ENCODE measurements around the gene RGS3.

DNA sequence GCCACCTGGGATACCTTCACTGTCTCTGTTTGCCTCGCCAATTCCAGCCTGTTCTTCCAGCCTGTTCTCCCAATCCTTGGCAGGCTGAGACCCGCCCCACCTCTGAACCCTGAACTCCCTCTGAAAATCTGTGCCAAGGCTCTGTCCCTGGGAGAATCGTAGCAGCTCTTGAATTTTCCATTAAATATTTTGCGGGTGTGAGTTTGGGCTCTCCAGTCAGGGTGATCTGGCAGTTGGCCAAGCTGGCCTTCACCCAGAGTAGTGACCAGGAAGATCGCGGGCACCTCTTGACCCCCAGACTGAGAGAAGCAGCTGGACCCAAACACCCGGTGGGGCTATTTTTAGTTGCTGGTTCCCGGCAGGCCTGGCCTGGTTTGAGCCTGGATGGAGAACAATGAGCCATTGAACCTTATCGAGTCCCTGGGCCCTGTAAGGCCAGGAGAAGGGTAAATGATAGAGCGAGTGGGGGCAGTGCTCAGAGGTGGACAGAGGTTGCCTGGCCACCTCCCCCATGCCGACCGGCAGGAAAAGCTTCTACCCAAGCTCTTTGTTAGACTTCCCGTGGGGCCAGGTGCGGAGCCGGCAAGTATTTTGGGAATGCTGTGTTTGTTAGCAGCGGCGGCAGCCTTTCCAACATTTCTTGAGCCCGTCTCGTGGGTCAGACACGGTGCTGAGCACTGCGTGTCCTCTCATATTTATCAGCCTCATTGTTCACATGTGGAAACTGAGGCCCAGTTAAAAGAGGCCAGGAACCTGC, 146.2 kb downstream of the RGS3 start:
- TF ChIP-seq, protein P1, sequence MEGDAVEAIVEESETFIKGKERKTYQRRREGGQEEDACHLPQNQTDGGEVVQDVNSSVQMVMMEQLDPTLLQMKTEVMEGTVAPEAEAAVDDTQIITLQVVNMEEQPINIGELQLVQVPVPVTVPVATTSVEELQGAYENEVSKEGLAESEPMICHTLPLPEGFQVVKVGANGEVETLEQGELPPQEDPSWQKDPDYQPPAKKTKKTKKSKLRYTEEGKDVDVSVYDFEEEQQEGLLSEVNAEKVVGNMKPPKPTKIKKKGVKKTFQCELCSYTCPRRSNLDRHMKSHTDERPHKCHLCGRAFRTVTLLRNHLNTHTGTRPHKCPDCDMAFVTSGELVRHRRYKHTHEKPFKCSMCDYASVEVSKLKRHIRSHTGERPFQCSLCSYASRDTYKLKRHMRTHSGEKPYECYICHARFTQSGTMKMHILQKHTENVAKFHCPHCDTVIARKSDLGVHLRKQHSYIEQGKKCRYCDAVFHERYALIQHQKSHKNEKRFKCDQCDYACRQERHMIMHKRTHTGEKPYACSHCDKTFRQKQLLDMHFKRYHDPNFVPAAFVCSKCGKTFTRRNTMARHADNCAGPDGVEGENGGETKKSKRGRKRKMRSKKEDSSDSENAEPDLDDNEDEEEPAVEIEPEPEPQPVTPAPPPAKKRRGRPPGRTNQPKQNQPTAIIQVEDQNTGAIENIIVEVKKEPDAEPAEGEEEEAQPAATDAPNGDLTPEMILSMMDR (conservative IDR thresholded peaks at IDR 0.05; ENCODE audit: low read length): no peak
- no peak for TF ChIP-seq EZH2phosphoT487 (IDR thresholded peaks at IDR 0.05; ENCODE audit: borderline replicate concordance, low read depth, low read length)
